ES-I3 (cell line): Measurements from ENCODE around the gene SLC22A23.

Source experiments
- H3K36me3 ChIP-seq: 2 replicates; pipeline ENCODE4 v1.6.1; 2013; ENCODE audit warnings: mild to moderate bottlenecking, low read length, control low read depth, moderate library complexity; ENCODE audit not compliant: insufficient read depth
- H3K4me1 ChIP-seq: 2 replicates; pipeline ENCODE4 v1.6.1; 2013; ENCODE audit warnings: mild to moderate bottlenecking, control low read depth, low read length; ENCODE audit not compliant: insufficient read depth
- H3K9ac ChIP-seq: 2 replicates; pipeline ENCODE4 v1.6.1; 2013; ENCODE audit warnings: low read depth, mild to moderate bottlenecking, low read length, moderate library complexity
- H3K9me3 ChIP-seq: 2 replicates; pipeline ENCODE4 v1.6.1; 2013; ENCODE audit warnings: mild to moderate bottlenecking, low read length, moderate library complexity; ENCODE audit not compliant: control insufficient read depth, insufficient read depth

SLC22A23 gene

DNA sequence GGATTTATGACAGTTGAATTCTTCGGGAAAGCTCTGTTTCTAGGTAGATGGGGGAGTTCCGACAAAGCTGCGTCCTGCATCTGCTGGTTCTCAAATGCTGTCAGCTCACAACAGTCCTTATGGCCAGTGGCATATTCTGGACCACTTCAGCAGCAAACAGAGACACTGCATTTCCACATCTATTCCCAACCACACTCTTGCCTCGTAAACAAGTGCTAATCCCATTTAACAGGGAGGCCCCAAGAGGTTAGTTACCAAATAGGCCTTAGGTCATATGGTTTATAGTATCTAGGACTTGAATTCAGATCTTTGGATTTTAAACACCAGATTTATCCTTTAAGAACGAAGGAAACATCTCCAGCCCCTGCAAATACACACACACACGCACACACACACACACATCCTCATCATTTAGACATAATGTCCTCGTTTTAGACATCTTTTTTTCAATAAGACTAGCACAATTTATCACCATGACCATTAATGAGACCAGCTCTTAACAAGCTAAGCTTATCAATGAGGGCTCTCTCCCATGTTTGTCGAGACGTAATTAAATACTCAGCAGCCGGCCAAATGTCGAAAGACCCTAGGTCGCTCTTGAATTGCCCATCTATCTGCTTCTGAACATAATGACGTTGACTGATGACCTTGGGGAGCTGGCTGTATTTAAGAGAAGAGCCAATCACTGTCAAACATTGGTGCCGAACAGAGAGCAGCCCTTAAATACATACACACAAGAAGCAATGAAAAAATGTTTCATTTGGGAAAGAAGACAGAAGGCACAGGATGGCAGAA lies 113.6 kb downstream of the SLC22A23 start:
- Histone ChIP-seq H3K9me3 (no peaks in the 10 kb centered on the region), H3K9ac (no peak overlapping the region), H3K4me1 (peaks cover 44% of the 10 kb centered on the region), H3K36me3 (no peaks in the 10 kb centered on the region)

DNA sequence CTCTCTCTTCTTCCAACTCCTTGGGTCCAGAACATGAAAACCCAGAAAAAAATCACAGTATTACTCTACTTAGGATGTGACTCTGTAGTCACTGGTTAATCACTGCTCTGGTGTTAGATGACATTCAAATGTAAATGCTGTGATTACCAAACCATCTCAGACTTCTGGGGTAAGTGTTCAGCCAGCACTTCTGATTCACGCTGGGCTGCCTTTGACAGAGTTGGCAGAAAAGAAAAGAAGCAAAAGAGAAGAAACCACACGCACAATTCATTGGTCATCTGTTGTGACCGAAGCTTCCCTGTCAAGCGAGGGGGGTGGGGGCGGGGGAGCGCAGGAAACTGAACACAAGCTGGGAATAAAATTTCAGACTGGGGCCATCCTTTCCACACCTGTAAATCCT lies 115.4 kb downstream of the SLC22A23 start:
- Histone ChIP-seq H3K9ac (no peak overlapping the region), H3K36me3 (no peaks in the 10 kb centered on the region), H3K4me1 (peaks cover 56% of the 10 kb centered on the region)

DNA sequence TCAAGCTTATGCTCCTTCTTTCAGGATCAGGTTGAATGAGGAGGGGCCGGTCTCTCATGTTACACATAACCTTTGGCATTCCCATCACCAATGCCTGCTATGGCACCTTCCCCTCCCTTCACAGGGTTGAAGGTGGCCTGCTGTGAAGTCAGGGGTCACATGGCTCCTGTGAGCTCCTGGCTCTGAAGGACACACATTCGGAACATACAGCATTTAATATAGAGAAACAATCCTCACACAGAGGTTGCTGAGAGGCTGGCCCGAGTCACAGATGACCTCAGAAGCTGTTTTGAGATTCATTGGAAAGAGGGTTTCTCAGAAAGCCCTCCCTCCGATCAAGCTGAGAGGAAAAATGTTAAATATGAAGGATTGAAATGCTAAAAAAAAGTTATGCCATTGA lies 116.0 kb downstream of the SLC22A23 start:
- H3K9me3 ChIP-seq = no peaks in the 10 kb centered on the region
- H3K9ac ChIP-seq = no peak overlapping the region
- no peaks in the 10 kb centered on the region for H3K36me3 ChIP-seq
- H3K4me1 ChIP-seq = peaks cover 56% of the 10 kb centered on the region

More for the DNA sequence above, 115.4 kb downstream of the SLC22A23 start:
- H3K9me3 ChIP-seq = no peaks in the 10 kb centered on the region

DNA sequence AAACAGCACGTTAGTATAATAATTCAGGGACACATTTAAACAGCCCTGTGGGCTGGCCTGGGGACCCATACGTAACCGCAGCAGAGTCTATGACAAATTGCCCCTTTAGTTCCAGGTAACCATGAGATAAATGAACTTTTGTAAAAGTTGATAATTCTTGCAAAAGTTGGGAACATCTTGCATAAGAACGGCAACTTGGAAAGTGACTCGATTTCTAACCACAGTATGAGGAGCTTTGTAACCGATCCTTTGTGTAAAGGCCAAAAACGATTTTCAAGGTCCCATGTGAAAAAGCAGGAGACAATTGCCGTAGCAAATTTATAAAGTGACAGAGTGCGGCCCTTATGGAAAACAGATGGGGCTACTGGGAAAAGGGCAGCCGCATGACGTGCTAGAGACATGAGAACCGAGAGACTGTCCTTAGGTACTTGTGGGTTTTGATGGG lies 116.5 kb downstream of the SLC22A23 start:
- Histone ChIP-seq H3K9me3 (no peaks in the 10 kb centered on the region), H3K9ac (no peak overlapping the region), H3K4me1 (peaks cover 56% of the 10 kb centered on the region), H3K36me3 (no peaks in the 10 kb centered on the region)

DNA sequence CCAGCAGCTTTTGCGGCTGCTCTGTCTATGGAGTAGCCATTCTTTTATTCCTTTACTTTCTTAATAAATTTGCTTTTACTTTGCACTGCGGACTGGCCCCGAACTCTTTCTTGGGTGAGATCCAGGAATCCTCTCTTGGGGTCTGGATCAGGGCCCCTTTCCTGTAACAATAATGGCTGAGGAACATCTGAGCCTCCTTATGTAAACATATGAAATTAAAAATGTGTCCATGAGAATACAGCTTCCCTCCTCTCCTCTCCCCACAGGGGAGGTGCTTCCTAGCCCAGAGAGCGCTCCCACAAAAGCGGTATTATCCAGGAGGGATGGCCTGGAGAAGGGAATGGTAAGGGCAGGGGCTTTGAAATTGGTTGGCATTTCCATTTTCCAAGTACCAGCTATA lies 117.0 kb downstream of the SLC22A23 start:
- Histone ChIP-seq H3K9ac (no peak overlapping the region), H3K4me1 (peaks cover 56% of the 10 kb centered on the region), H3K36me3 (no peaks in the 10 kb centered on the region), H3K9me3 (no peaks in the 10 kb centered on the region)

DNA sequence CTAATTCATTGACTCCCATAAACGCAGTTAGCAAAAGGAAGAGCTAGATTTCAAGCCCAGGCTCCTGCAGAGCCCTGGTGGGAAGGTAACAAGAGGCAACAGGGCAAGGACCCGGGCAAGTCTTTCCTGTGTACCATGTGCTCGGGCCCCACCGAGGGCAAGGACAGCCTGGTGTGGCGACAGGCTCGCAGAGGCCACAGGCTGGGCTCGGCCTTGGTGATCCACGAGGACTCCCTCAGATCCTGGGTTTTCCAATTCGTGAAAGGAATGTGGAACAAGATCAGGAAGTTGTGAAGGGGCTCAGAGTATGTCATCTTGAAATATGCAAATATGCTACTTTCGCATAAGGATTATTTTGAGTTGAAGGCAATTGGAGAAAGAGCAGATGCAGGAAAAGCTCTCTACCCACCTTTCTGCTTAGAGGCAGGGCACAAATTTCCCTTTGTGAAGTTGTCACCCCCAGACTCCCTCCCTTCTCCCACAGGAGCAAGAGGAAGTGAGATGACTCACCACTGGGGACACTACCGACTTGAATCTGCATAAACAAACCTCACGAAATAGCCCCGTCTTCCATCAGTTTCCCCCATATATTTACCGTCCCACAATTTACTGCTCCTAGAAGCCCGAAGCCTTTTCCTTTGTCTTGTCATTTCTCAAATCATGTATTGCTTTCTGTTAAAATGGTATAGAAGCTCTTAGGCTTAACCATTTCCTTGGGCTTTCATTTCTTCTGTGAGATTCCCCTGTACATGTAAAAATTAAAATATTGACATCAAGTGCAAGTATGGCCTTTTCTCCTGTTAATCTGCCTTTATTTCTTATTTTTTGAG lies 119.1 kb downstream of the SLC22A23 start:
- Histone ChIP-seq H3K36me3 (no peaks in the 10 kb centered on the region), H3K9ac (no peak overlapping the region), H3K4me1 (peaks cover 60% of the 10 kb centered on the region), H3K9me3 (no peaks in the 10 kb centered on the region)

DNA sequence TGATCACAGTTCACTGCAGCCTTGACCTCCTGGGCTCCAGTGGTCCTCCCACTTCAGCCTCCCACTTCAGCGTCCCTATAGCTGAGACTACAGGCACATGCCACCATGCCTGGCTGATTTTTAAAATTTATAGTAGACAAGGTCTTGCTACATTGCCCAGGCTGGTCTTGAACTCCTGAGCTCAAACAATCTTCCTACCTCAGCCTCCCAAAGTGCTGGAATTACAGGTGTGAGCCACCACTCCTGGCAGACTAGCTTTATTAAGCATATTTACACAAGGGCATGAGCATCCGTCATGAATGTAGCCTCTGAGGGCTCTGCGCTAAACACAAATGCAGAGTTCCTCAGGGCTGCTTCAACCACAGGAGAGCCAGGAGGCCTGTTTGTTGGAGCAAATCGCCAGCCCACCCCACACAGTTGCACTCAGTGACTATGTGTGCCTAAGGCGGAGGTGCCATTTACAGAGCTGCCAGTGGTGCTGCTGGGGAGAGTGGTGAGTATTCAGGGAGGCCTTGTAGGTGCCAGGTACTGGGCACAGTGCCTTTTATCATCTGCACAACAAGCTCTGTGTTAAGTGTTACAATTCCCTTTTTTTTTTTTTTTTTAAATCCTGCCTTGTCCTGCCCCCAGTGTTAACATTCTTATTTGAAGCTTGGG lies 119.9 kb downstream of the SLC22A23 start:
- H3K4me1 ChIP-seq = peaks cover 55% of the 10 kb centered on the region
- H3K9ac ChIP-seq = no peak overlapping the region
- no peaks in the 10 kb centered on the region for H3K36me3 ChIP-seq
- no peaks in the 10 kb centered on the region for H3K9me3 ChIP-seq

DNA sequence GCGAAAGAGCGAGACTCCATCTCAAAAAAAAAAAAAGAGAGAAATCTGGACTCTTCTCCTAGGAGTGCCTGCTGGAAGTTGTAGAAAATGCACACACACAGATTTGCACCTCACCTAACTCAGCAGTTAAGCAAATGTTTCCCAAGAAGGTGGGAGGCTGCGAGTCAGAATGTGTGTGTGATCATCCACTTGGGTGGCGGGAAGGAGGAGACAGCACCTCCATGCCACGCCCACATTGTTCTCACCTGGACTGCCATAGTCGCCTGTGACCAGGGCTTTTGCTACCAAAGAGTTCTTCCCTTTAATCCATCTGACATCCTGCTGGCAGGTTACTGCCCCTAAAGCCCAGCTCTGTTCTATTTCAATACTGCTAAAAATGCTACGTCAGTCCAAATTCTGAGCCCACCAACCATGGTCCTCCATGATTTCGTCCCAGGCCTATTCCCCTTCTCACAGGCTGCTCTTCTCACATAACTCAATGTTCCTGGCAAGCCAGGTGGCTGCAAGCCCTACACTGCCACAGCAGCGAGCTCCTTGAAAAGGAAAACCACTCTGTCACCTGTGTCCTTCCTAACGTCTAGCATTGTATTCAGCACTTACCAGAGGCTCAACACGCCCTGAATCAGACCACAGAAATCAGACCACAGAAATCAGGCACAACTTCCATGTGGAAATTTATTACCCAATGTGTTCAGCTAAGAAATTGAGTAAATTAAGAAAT lies 120.6 kb downstream of the SLC22A23 start:
- no peak overlapping the region for H3K9ac ChIP-seq
- H3K9me3 ChIP-seq = no peaks in the 10 kb centered on the region
- H3K4me1 ChIP-seq = peaks cover 58% of the 10 kb centered on the region
- H3K36me3 ChIP-seq = no peaks in the 10 kb centered on the region

DNA sequence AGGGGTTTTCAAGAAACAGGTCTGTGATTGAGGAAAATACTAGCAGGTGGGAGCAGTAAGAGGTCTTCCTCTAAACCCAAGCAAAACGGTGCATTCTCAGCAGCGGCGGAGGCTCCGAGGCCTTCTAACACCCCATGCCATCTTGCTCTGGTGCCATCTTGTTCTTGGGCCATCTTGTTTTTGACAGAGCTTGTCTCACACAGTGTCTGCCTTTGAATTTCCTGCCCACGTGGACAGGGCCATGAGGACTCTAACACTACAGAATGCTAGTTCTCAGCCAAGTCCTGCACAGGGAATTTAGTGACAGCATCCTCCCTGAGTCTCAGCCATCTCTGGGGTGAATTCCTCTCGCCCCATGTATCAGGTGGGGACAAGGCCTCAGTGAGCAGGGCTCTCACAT lies 121.7 kb downstream of the SLC22A23 start:
- Histone ChIP-seq H3K9ac (no peak overlapping the region), H3K9me3 (no peaks in the 10 kb centered on the region), H3K36me3 (no peaks in the 10 kb centered on the region), H3K4me1 (peaks cover 57% of the 10 kb centered on the region)

DNA sequence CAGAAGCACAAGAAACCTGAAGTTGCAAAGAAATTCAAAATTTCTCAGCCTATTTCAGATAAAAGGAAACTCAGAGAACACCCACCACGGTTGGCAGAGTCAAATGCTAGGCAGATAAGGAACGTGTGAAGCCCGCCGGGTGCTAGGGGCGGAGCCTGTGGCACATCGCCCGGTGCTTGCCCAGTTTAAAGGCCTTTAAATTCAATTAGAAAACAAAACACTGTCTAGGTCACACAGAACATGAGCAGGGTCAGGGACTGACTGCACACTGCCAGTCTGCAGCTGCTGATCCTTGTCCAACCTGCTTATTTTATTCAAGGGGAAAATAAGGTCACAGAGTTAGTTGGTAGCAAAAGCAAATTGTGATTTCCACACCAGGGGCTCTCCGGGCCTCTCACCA lies 122.3 kb downstream of the SLC22A23 start:
- Histone ChIP-seq H3K9me3 (no peaks in the 10 kb centered on the region), H3K9ac (no peak overlapping the region), H3K4me1 (peaks cover 54% of the 10 kb centered on the region), H3K36me3 (no peaks in the 10 kb centered on the region)

DNA sequence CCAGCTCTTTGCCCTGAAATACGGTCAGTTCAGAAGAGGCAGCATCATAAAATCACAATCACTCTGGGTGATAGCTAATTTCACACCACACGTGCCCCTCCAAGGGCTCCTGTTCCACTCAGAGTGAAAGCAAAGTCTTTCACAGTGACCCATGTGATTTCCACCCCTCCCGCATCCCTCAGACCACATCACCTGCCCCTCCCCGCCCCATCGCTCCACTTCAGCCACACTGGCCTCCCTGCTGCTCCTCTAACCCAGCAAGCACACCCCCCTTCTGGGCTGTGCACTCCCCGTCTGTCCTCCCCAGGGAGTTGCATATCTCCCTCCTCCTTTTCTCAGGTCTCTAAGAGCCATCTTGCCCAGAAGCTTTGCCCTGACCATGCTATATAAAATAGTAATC lies 123.6 kb downstream of the SLC22A23 start:
- Histone ChIP-seq H3K9ac (no peak overlapping the region), H3K9me3 (no peaks in the 10 kb centered on the region), H3K4me1 (peaks cover 41% of the 10 kb centered on the region), H3K36me3 (no peaks in the 10 kb centered on the region)

DNA sequence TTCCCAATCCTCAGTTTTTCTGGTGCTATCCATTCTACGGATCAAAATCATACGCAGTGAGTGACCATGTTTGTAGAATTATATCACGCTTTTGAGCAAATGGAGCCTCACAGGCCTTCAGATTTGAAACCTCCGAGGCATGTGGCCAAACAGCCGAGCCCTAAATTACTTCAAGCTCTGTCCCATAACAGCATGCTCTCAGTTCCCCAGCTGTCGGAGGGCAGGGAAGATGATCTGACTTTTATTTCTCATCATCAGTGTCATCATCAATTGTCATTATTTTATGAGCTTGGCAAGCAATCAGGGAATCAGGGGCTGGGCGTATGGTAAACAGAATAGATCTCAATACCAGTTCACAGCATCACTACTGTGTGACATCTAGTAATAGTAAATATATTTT lies 124.9 kb downstream of the SLC22A23 start:
- peaks cover 37% of the 10 kb centered on the region for H3K4me1 ChIP-seq
- no peaks in the 10 kb centered on the region for H3K36me3 ChIP-seq
- no peak overlapping the region for H3K9ac ChIP-seq
- H3K9me3 ChIP-seq = no peaks in the 10 kb centered on the region

DNA sequence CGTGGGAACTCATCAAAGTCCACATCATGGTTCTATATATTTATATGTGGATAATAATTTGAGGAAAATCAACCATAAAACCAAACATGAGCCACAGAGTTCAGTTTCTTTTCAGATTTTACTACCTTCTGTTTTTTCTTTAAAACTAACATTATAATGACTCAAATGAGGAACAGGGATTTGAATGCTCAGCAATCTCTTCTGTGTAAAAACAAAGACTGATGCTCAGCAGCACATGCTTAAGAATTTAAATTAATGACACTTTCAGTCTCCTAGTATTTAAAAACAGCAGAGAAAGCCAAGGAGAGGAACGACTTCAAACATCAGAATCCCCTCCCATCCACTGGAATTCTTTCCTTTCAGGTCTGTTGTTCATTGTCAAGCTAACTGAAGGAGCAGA lies 125.4 kb downstream of the SLC22A23 start:
- Histone ChIP-seq H3K4me1 (peaks cover 36% of the 10 kb centered on the region), H3K9ac (no peak overlapping the region), H3K9me3 (no peaks in the 10 kb centered on the region), H3K36me3 (no peaks in the 10 kb centered on the region)

DNA sequence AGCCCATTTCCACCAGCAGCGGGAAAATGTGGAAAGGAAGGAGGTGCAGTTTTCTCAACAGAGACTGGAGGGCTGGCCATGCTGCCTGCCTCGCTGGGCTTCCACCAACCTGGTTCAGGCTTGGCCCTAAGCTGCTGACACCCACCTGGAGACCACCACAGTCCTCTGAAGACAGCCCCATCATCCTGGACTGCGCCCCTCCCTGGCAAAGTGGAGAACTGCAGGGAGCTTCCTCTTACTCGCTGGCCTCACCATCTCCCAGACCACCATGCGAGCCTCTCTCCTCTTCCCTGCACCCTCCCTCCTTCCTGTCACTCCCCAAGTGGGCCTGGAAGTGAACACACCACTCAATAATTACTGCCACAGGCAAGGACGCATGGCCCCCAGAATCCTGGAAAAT lies 126.7 kb downstream of the SLC22A23 start:
- Histone ChIP-seq H3K9me3 (no peaks in the 10 kb centered on the region), H3K36me3 (no peaks in the 10 kb centered on the region), H3K4me1 (peaks cover 40% of the 10 kb centered on the region), H3K9ac (no peak overlapping the region)
